ENCODE measurements around the gene NDEL1. TPM values are rescaled to one million over a fixed set of nuclear protein-coding genes. Genes with fewer than 3 reads are reported as not detected.
"Not testable (repeated sequence)": the region's sequence is repeated elsewhere in the genome, so short reads cannot be mapped to it uniquely, and the experiment has no call there.

Gene NDEL1
- total RNA-seq, 4 donors from 2014 or later = 31.3 to 60.6 (median 41.5) TPM

GRCh38 chr17:8392274-8392673, 43.4 kb upstream of the NDEL1 start:
- Histone ChIP-seq H3K4me3 (no peak overlapping the region), H3K9me3 (no peaks in the 10 kb centered on the region), H3K36me3 (no peaks in the 10 kb centered on the region), H3K27me3 (peaks cover 25 to 45% (median 34%) of the 10 kb centered on the region in 3 donors), H3K27ac (no peak overlapping the region), H3K4me1 (no peaks in the 10 kb centered on the region)
- DNase-seq (no peak), ATAC-seq (no peak)
- in situ Hi-C loops (cut with MboI; ENCODE audit: low sequenced_read_pairs in 4 of 4) (no loop called here), intact Hi-C loops (cut with DNase I; ENCODE audit: low total_unique reads) (no loop called here)
- TF ChIP-seq CTCF (IDR thresholded peaks at IDR 0.05 in 4 of 5, conservative IDR thresholded peaks at IDR 0.05 in 1 of 5) (no peak), POLR2A (IDR thresholded peaks at IDR 0.05) (no peak)

- DNase-seq = no peak
- Histone ChIP-seq H3K36me3 (no peaks in the 10 kb centered on the region), H3K4me1 (no peaks in the 10 kb centered on the region), H3K27me3 (peaks cover 31 to 45% (median 35%) of the 10 kb centered on the region in 3 donors), H3K27ac (no peak overlapping the region), H3K4me3 (no peak overlapping the region), H3K9me3 (no peaks in the 10 kb centered on the region)
- no peak for ATAC-seq
- TF ChIP-seq POLR2A (IDR thresholded peaks at IDR 0.05) = no peak
- TF ChIP-seq CTCF (IDR thresholded peaks at IDR 0.05 in 4 of 5, conservative IDR thresholded peaks at IDR 0.05 in 1 of 5) = no peak
- intact Hi-C loops (cut with DNase I; ENCODE audit: low total_unique reads) = no loop called here
- in situ Hi-C loops (cut with MboI; ENCODE audit: low sequenced_read_pairs in 4 of 4) = no loop called here
These were observed 42.8 kb upstream of the NDEL1 start for GRCh38 chr17:8392674-8393469.

- no peak for ATAC-seq
- H3K4me3 ChIP-seq = no peak overlapping the region
- intact Hi-C loops (cut with DNase I; ENCODE audit: low total_unique reads) = no loop called here
These were observed 42.0 kb upstream of the NDEL1 start for GRCh38 chr17:8393470-8394231.

GRCh38 chr17:8394497-8394896, 41.2 kb upstream of the NDEL1 start:
- H3K4me1 ChIP-seq; H3K4me3 ChIP-seq; DNase-seq; H3K27ac ChIP-seq; H3K36me3 ChIP-seq; in situ Hi-C loops (cut with MboI; ENCODE audit: low sequenced_read_pairs in 4 of 4); ATAC-seq; H3K9me3 ChIP-seq; intact Hi-C loops (cut with DNase I; ENCODE audit: low total_unique reads): not testable (repeated sequence)
- peaks cover 35 to 50% (median 38%) of the 10 kb centered on the region in 3 donors for H3K27me3 ChIP-seq

More at GRCh38 chr17:8393470-8394231, 42.0 kb upstream of the NDEL1 start:
- H3K27ac ChIP-seq = no peak overlapping the region
- in situ Hi-C loops (cut with MboI; ENCODE audit: low sequenced_read_pairs in 4 of 4) = no loop called here
- no peaks in the 10 kb centered on the region for H3K4me1 ChIP-seq
- peaks cover 35 to 45% (median 35%) of the 10 kb centered on the region in 3 donors for H3K27me3 ChIP-seq
- TF ChIP-seq POLR2A (IDR thresholded peaks at IDR 0.05) (no peak), CTCF (IDR thresholded peaks at IDR 0.05 in 4 of 5, conservative IDR thresholded peaks at IDR 0.05 in 1 of 5) (no peak)
- DNase-seq = no peak
- no peaks in the 10 kb centered on the region for H3K9me3 ChIP-seq
- no peaks in the 10 kb centered on the region for H3K36me3 ChIP-seq

GRCh38 chr17:8397636-8398035, 38.0 kb upstream of the NDEL1 start, which contains the start of gene RNF222:
Gene RNF222, minus strand, starts transcription at chr17:8397827. Its CDS starts 4,366 bp downstream, at chr17:8393461.
- ATAC-seq = no peak
- in situ Hi-C loops (cut with MboI; ENCODE audit: low sequenced_read_pairs in 4 of 4) (no loop called here), intact Hi-C loops (cut with DNase I; ENCODE audit: low total_unique reads) (no loop called here)
- Histone ChIP-seq H3K9me3 (no peaks in the 10 kb centered on the region), H3K36me3 (no peaks in the 10 kb centered on the region), H3K4me1 (no peaks in the 10 kb centered on the region), H3K4me3 (no peak within 1 kb of the TSS), H3K27me3 (peaks cover 35 to 50% (median 38%) of the 10 kb centered on the region in 3 donors), H3K27ac (no peak within 1 kb of the TSS)
- DNase-seq = no peak
- TF ChIP-seq POLR2A (IDR thresholded peaks at IDR 0.05) = no peak
- no peak for TF ChIP-seq CTCF (IDR thresholded peaks at IDR 0.05 in 4 of 5, conservative IDR thresholded peaks at IDR 0.05 in 1 of 5)
